Measurements from ENCODE around the gene DSTYK.

Gene DSTYK

GRCh38 chr1:205127646-205128045 lies 83.9 kb downstream of the DSTYK start:
- DNase-seq (ENCODE audit: low spot score): no peak

DNA sequence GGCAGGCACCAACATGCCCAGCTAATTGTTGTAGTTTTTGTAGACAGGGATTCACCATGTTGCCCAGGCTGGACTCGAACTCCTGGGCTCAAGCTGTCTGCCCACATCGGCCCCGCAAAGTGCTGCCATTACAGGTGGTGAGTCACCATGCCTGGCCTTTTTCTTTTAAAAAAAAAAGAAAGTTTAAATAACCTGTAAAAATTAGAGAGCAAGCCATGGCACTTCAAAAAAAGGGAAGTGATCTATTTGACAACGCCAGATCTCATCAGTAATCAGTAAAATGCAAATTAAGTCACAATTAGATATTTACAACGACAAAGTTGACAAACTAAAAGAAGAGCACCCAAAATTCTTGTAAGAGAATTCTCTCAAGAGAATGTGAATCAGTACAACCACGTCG lies 86.8 kb downstream of the DSTYK start:
- no peak for DNase-seq (ENCODE audit: low spot score)

- DNase-seq (ENCODE audit: low spot score): no peak
These were observed 89.0 kb downstream of the DSTYK start for GRCh38 chr1:205122489-205122882.

GRCh38 chr1:205121660-205122488 lies 89.6 kb downstream of the DSTYK start, which contains the start of gene RBBP5:
Gene RBBP5 (minus strand): TSS chr1:205121978. CDS start chr1:205121873, 105 bp downstream.
- DNase-seq (ENCODE audit: low spot score): peak; percentile 97

DNA sequence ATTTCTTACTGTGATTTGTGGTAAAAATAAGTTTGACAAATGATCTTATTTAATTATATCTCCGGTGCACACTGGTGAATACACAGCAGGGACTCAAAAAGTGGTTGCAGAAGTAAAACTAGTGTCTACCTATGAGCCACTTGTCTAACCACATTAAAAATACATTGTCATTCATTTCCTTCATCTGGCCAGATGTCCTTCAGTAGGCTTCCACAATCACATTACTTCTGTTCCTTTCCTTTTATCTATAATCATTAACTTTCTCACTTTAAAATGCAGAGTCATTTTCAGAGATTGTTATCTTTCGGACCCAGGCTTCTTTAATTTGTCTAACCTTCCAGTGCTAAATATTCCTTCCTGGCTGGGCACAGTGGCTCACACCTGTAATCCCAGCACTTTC lies 92.8 kb downstream of the DSTYK start:
- no peak for DNase-seq (ENCODE audit: low spot score)

GRCh38 chr1:205111354-205111753 lies 100.1 kb downstream of the DSTYK start:
- DNase-seq (ENCODE audit: low spot score): no peak

DNA sequence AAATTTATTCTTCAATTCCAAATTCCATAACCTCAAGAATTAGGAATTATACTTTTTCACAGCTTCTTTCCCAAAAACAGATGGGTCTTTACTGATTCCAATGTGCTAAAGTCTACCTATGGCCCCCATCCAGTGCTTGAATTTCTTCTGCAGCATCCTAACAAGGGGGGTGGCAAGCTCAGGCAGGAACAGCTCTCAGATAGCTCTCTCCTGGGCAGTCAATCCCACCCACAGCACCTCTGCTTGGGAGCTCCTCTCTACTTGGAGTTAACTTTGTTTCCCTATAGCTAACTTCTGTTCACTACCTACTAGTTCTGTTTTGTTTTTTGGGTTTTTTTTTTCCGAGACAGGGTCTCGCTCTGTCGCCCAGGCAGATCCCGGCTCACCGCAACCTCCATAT lies 101.8 kb downstream of the DSTYK start:
- DNase-seq (ENCODE audit: low spot score): no peak

DNA sequence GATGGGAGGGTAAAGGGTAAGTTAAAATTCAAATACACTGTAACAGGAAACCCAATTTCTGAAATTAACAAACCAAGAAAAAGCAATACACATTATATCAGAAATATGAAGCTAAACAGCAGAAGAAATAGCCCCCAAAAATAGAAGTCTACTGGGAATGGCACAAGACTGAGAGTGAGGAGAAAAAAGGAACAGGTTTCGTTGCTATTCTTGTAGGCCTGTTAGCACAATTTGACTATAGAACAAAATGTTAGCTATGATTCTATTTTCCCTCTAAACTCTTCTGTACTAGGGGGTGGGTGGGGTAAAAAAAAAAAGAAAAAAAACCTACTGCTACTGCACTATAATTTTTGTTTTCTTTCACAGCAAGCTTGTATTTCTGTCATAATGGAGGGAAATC lies 102.2 kb downstream of the DSTYK start:
- DNase-seq (ENCODE audit: low spot score): no peak

GRCh38 chr1:205108464-205108863 lies 103.0 kb downstream of the DSTYK start:
- DNase-seq (ENCODE audit: low spot score): no peak

GRCh38 chr1:205107327-205107726 lies 104.2 kb downstream of the DSTYK start:
- DNase-seq (ENCODE audit: low spot score): no peak

DNA sequence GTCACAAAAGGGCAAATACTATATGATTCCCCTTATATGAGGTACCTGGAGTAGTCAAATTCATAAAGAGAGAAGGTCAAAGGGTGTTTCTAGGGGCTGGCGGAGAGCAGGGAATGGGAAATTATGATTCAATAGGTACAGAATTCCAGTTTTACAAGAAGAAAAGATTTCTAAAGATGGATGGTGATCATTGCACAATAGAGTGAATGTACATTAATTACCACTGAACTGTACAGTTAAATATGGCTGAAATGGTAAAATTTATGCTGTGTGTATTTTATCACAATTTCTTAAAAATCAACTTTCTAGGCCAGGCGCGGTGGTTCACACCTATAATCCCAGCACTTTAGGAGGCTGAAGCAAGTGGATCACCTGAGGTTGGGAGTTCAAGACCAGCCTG lies 109.1 kb downstream of the DSTYK start:
- no peak for DNase-seq (ENCODE audit: low spot score)

GRCh38 chr1:205098242-205098641 lies 113.3 kb downstream of the DSTYK start:
- no peak for DNase-seq (ENCODE audit: low spot score)

DNA sequence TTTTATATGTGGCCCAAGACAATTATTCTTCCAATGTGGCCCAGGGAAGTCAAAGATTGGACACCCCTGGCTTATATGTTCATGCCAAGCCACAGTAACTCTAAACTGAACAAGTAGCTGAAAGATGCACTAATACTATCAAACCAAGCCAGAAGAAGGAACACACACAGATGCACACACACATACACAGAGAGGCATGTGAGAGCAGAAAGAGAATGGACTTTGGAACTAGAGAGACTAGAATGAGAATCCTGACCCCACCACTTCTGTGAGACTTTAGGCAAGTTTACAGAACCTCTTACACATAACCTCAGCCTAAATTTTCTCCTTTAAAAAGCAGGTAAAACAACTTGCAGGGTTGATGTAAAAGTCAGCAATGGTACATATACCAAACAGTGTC lies 116.1 kb downstream of the DSTYK start:
- no peak for DNase-seq (ENCODE audit: low spot score)
